Transverse colon (tissue), 4 donors: Measurements from ENCODE around the gene RHO.

Experiments
- POLR2AphosphoS5 ChIP-seq, 3 donors: sonication (generic); formaldehyde crosslinking; IDR thresholded peaks; one replicate each; pipeline ENCODE4 v1.6.1; 2016; ENCODE audit warnings: antibody characterized with exemption in 3 of 3
- TF ChIP-seq, protein P1 (sequence below), 5 experiments: fragments of 200-600 bp in 3 of 5; fragments of 450-650 bp in 2 of 5; sonication (generic) in 3 of 5; IDR thresholded peaks; 1 replicate in 2 of 5; 2 replicates in 3 of 5; pipeline ENCODE4 v1.5.1; 2016 to 2017; ENCODE audit warnings: antibody characterized with exemption in 5 of 5, inconsistent platforms in 3 of 5, mild to moderate bottlenecking in 2 of 5, moderate library complexity in 1 of 5

DNA sequence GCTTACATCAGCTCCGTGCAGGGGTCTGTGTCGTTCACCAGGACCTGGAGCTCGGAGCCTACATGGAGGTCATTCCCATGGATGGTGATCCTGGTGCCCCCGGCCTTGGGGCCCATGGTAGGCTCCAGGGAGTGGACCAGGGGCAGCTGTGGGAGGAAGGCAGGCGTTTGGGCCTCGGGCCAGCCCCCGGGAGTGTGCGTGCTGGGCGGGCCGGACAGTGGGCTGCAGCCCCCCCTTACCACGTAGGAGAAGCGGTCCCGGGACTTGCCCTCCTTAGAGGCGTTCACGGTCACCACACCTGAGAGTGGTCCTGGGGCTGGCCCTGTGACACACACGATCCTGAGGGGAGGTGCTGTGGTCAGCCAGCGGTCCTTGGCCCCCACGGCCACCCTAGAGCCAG is 44.2 kb downstream of the RHO start:
- TF ChIP-seq, protein P1, sequence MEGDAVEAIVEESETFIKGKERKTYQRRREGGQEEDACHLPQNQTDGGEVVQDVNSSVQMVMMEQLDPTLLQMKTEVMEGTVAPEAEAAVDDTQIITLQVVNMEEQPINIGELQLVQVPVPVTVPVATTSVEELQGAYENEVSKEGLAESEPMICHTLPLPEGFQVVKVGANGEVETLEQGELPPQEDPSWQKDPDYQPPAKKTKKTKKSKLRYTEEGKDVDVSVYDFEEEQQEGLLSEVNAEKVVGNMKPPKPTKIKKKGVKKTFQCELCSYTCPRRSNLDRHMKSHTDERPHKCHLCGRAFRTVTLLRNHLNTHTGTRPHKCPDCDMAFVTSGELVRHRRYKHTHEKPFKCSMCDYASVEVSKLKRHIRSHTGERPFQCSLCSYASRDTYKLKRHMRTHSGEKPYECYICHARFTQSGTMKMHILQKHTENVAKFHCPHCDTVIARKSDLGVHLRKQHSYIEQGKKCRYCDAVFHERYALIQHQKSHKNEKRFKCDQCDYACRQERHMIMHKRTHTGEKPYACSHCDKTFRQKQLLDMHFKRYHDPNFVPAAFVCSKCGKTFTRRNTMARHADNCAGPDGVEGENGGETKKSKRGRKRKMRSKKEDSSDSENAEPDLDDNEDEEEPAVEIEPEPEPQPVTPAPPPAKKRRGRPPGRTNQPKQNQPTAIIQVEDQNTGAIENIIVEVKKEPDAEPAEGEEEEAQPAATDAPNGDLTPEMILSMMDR (IDR thresholded peaks at IDR 0.05): no peak
- TF ChIP-seq POLR2AphosphoS5 (IDR thresholded peaks at IDR 0.05): no peak
